HG03108 (cell line): Measurements from ENCODE around the gene MYADM.

ENCODE experiments used
- ATAC-seq: cut with Tn5 transposase; IDR thresholded peaks from one replicate; pipeline ENCODE4 v1.9.1; 2021; ENCODE audit warnings: moderate library complexity; ENCODE audit not compliant: unreplicated experiment

The MYADM gene

DNA sequence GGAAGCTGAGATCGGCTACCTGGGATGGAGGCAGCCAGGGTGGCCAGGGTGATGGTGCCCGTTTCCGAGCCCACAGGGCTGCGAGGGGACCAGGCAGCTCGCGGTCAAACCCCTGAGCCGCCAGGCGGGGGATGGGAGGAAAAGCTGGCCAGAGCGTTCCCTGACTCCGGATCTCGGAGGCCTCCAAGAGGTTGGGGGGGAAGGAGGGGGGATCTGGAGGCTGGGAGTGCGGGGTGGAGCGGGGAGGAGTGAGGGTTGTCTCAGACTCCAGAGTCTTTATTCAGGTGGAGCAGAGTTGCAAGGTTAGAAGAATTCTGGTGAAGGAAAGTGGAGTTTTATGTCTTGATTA is 42.5 kb downstream of the MYADM start:
- ATAC-seq, result no peak

DNA sequence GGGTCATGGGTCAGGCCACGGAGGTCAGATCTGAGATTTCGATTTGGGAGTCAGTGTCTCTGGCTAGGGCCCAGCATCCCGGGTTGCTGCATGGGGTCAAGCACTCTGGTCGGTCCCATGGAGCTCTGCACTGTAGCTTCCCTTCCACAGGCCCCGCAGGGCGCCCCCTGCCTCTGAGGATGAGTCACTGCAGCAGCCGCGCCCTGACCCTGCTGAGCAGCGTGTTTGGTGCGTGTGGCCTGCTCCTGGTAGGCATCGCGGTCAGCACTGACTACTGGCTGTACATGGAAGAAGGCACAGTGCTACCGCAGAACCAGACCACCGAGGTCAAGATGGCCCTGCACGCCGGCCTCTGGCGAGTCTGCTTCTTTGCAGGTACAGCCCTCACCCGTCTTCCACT is 45.0 kb downstream of the MYADM start:
- ATAC-seq, result no peak

DNA sequence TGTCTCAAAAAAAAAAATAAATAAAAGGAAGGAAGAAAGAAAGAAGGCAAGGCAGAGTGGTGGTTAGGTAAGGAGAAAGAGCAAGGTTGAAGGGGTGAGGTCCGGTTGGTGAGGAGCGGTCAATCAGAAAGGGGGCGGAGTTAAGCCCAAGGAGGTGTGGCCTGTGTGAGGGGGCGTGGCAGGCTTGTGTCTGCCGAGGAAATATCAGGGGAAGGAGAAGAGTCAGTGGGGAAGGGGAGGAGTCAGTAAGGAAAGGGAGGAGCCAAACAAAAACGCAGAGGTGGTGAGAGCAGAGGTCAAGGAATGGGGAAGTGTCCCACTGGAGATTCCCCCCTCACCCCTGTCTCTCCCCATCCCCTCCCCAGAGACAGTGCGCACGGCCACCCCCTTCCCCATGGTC is 47.3 kb downstream of the MYADM start:
- no peak for ATAC-seq

DNA sequence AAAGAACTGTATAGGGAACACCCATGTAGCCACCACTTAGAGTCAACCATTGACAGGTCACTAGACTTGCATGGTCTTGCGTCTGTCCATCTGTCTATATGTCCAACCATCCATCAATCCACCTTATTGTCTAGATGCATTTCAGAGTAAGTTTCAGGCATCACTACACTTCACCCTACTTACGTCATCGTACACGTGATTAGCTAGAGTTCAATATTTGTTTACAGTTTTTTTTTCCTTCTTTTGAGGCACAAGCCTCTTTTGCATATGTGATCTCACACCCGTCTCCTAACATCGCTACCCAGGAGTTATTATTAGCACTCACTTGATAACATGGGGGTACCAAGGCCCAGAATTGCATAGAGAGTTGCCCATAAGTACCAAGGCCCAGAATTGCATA is 48.3 kb downstream of the MYADM start:
- no peak for ATAC-seq

DNA sequence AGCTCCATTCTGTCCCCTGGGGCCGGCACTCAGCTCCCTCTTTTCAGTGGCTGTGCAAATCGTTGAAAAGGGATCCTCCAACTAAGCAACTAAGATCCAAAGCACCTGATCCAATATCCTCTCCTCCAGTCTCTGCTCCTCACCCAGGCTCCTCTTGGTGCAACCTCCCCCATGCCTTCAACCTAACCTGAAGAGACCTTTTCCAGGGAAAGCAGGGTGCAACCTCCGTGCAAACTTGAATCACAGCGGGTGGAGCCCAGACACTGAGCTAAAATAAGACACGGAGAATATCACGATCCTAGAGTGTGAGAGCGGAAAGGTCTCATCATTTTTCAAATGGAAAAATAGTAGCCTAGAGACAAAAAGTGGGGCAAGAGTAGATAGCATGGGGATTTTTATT is 49.7 kb downstream of the MYADM start:
- no peak for ATAC-seq
